ENCODE results near the gene CHRNB1. TPM values are rescaled to one million over a fixed set of nuclear protein-coding genes. Genes with fewer than 3 reads are reported as not detected.

Gene CHRNB1
- total RNA-seq, 4 donors from 2014 or later: 2.4 to 10.4 (median 9.8) TPM

- no peak for TF ChIP-seq CTCF (IDR thresholded peaks at IDR 0.05; ENCODE audit: low read depth)
These were observed 46.7 kb downstream of the CHRNB1 start for GRCh38 chr17:7491583-7491982.

- TF ChIP-seq CTCF (IDR thresholded peaks at IDR 0.05; ENCODE audit: low read depth): no peak
These were observed 49.1 kb downstream of the CHRNB1 start for GRCh38 chr17:7493941-7494340.

- no peak for TF ChIP-seq CTCF (IDR thresholded peaks at IDR 0.05; ENCODE audit: low read depth)
These were observed 51.1 kb downstream of the CHRNB1 start for GRCh38 chr17:7495906-7496434.

- no peak for TF ChIP-seq CTCF (IDR thresholded peaks at IDR 0.05; ENCODE audit: low read depth)
These were observed 51.8 kb downstream of the CHRNB1 start for GRCh38 chr17:7496470-7497183.

GRCh38 chr17:7497228-7497627, 52.4 kb downstream of the CHRNB1 start:
- TF ChIP-seq CTCF (IDR thresholded peaks at IDR 0.05; ENCODE audit: low read depth): no peak

- no peak for TF ChIP-seq CTCF (IDR thresholded peaks at IDR 0.05; ENCODE audit: low read depth)
These were observed 52.8 kb downstream of the CHRNB1 start for GRCh38 chr17:7497636-7498035.

GRCh38 chr17:7499161-7499560, 54.3 kb downstream of the CHRNB1 start:
- TF ChIP-seq CTCF (IDR thresholded peaks at IDR 0.05; ENCODE audit: low read depth): no peak
